A204.1 (cell line): ENCODE measurements around the gene CLDND2.
"Not testable (repeated sequence)": the region's sequence is repeated elsewhere in the genome, so short reads cannot be mapped to it uniquely, and the experiment has no call there.

Experiments
- FAIRE-seq: peaks from 2 replicates; lab custom pipeline; 2012; peaks lifted over from hg19 to GRCh38; lab: Jason Lieb, UNC

Gene CLDND2, protein sequence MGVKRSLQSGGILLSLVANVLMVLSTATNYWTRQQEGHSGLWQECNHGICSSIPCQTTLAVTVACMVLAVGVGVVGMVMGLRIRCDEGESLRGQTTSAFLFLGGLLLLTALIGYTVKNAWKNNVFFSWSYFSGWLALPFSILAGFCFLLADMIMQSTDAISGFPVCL

GRCh38 chr19:51368366-51369282 lies at the start of gene CLDND2:
TSS of gene CLDND2 (minus strand) at chr19:51369003. CDS start at chr19:51368577, 426 bp downstream.
- FAIRE-seq, result no peak

DNA sequence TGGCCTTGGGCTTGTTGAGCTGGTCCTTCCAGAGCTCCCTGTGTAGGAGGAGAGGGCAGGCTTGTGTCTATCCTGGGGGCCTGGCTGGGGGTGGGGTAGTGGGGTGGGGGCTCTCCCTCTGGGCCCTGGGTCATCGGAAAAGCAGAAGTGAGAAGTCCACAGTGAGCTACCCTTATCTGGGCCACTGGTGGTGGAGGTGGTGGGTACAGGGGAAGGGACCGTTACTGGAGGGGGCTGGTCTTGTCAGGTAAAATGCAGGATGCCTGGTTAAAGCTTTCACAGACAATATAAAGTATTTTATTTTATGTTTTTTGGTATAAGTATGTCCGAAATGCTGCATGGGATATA lies 49.0 kb upstream of the CLDND2 start:
- FAIRE-seq, result no peak

- FAIRE-seq, result no peak
These were observed 48.5 kb upstream of the CLDND2 start, which contains the start of gene SIGLEC10 for GRCh38 chr19:51417107-51417809. TSS of gene SIGLEC10 (minus strand) at chr19:51417642. CDS start at chr19:51417581, 61 bp downstream.

- not testable (repeated sequence) for FAIRE-seq
These were observed 47.6 kb upstream of the CLDND2 start for GRCh38 chr19:51416422-51416821.

DNA sequence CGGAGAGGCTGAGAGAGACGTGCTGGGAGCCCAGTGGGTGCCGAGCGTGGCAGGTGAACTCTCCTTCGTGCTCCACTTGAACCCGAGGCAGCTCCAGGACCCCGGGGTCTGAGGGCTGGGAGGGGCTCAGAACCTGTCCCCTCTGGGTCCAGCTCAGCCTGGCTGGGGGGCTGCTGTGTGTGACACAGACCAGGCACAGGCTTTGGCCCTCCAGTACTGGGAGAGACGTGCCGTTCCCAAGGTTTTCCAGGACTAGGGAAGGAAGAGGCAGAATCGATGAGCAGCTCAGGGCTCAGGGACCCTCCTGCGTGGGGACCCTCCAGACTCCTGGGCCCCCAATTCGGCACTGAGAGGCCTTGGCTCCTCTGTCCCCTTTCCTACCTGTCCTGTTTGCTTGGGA lies 46.4 kb upstream of the CLDND2 start:
- FAIRE-seq, result no peak

DNA sequence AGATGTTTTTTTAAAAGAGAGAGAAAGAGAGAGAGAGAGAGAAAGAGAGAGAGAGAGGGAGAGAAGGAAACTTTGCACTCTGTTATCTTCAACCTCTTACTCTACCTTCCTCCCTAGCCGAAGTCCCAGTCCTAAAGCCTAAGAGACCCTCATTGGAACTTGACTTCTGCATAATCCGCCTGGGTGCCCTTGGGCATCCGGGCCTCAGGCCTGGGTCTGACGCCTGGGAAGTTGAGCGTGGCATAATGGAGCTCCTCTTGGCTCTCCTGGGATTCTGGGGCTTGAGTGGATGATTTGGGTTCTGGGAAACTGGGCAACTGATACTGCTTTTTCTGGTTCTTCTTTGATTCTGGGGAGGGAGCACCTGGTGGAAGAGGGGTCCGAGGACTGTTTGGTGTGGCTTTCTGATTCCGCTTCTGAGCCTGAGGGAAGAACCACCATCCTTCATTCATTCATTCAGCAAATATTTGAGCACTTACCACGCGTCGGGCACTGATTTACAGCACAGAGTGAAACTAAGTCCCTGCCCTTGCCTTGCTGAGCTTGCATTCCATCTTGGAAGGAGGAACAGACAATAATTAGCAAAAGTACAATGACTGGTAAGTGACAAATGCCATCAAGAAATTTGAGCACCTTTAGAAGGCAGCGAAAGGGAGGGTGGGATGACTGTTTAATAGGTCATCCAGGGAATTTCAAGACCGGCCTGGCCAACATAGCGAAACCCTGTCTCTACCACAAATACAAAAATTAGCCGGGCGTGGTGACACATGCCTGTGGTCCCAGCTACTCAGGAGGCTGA lies 42.3 kb upstream of the CLDND2 start:
- no peak for FAIRE-seq

DNA sequence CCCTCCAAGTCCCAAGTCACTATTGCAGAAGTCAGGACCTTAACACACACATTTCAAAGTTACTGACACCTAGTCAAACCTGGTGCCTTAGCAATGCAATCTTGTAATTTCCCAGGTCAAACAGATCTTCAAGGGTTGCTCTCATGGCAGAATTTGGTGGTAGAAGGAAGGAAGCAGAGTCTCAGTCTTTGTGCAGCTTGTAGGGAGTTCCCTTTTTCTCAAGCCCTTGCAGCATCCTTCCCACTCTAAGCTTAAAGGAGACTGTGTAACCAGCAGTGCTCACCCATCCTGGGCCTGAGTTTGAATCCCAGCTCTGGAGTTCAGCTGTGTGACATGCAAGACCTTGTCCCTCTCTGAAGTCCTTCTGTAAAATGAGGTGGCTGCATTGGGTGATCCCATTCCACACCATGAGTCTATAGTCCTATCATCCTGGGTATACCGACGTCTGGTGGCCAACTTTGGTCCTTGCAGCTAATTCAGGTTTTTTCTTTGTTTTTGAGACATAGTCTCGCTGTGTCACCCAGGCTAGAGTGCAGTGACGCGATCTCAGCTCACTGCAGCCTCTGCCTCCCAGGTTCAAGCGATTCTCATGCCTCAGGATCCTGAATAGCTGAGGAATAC lies 38.8 kb upstream of the CLDND2 start:
- no peak for FAIRE-seq

DNA sequence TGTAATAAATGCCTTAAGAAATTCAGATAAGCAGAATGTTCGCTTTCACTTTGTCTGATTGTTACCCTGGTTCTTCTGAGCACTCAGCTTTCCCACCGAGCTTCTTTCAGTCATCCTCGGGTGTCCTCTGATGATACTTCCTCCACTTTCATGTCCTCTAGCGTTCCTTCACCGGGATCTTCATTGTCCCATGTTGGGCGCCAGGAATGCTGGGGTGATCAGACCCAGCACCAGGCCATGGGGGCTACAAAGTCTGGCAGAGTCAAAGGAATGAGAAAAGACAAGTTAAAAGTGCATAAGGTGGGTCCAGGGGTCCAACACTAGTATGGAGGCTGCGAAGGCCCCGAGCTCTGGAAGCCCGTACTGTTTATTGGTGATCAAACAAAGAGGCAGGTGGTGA lies 33.3 kb upstream of the CLDND2 start:
- no peak for FAIRE-seq

DNA sequence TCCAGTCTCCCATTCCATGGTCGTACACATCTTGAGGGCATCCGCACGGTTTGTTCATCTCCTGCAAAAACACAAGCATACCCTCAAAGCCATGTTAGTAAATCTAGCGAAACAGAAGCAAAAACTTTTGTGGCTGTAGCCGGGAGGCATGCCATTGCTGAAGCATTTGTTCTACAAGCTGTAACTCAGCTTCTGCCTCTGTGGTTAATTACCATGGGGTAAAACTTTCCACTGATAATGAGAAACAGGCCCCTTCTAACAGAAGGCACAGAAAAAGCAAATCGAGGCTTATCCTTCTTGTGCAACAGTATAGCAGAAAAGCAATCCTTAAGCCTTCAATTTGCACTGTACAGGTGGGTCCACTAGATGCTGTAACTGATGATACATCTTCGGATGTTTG lies 31.1 kb upstream of the CLDND2 start:
- FAIRE-seq, result not testable (repeated sequence)

DNA sequence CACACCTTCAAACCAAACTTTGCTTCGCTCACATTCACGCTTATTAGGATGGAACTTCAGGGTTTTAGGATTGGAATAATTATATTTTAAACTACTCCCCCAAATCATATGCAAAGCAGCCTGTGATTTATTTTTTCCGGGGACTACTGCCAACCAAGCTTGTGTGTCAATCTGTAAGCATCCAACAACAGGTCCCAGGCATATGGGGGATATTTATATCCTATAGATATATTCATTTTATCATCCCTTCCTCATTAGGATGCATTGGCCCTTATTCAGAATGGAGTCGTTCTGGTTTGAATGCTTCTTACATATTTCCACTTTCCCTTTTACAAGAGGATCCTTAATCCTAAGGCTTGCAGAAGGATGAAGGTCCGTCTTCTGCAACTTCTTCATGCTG lies 30.4 kb upstream of the CLDND2 start:
- FAIRE-seq, result no peak

- peak; percentile 87 for FAIRE-seq
These were observed 29.4 kb upstream of the CLDND2 start for GRCh38 chr19:51398096-51398704.

DNA sequence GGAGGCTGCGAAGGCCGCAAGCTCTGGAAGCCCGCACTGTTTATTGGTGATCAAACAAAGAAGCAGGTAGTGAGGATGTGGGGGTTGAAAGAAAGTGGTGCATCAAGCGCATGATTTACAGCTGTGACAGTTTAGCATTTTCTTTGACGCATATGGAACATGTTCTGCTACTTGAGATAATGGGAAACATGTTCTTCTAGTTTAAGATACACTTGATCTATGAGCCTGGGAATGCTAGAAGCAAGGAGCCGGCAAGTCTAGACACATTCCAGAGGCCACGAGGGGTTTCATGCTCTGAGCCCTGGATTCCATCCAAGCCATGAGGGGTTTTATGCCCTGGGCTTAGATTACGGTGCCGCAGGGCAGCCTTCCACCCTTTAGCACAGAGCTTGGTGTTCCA lies 28.6 kb upstream of the CLDND2 start:
- not testable (repeated sequence) for FAIRE-seq

DNA sequence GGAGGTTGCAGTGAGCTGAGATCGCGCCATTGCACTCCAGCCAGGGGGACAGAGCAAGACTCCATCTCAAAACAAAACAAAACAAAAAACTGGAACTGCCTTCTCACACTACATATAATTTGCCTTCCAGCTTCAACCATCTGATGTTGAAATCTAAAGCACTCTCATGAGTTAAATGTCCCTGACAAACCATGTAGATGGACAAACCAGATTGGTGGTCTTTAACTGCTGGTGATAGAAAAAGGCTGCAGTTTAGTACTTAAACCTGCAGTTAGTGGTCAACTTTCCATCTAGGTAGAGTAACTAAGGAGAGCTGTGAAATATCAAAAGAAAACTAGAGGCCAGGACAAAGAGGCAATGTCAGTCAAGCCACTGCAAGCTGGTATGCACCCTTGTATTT lies 27.4 kb upstream of the CLDND2 start:
- FAIRE-seq, result no peak

GRCh38 chr19:51394050-51394836 lies 25.4 kb upstream of the CLDND2 start:
- FAIRE-seq, result peak; percentile 99

DNA sequence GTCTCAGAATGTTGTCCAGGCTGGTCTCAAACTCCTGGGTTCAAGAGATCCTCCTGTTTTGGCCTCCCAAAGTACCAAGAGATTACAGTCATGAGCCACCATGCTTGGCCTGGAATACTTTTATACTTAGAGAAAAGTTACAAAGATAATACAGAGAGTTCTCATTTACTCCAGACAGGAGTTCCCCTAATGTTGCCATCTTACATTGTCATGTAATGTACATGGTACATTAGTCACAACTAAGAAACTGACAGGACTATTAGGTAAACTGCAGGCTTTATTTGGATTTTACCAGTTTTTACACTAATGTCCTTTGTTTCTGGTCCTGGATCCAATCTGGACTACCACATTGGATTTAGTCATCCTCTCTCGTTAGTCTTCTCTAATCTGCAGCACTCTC lies 23.9 kb upstream of the CLDND2 start:
- FAIRE-seq, result no peak

DNA sequence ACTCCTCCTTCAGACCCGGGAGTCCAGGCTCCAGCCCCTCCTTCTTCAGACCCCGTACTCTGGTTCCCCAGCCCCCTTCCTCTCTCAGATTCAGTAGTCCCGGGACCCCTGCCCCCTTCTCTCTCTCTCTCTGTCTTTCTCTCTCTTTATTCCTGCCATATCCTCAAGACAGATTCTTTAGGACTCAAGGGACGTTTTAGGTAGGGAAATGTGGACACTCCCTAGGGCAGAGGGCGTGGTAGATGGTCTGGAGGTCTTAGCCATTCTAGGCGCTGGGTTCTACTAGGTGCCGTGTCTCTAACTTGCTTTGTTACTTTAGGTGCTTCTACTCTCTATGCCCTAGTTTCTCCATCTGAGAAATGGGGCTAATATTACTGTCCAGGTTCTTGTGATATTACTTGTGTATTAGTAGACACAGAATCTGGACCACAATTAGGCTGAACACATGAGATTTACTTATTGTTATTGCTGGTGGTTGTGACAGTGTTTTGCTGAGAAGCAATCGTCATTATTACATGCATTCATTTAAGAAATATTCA lies 22.3 kb upstream of the CLDND2 start:
- FAIRE-seq, result no peak

- FAIRE-seq, result no peak
These were observed 20.3 kb upstream of the CLDND2 start for GRCh38 chr19:51389143-51389542.

GRCh38 chr19:51387924-51388389 lies 19.2 kb upstream of the CLDND2 start, which contains the start of gene LIM2:
TSS of gene LIM2 (minus strand) at chr19:51387974. CDS start at chr19:51387443, 531 bp downstream.
- no peak for FAIRE-seq

- no peak for FAIRE-seq
These were observed 18.2 kb upstream of the CLDND2 start for GRCh38 chr19:51386882-51387520.
